Epithelial cell of esophagus (primary cell): ENCODE data around the gene RAB20.

Experiments used
- DNase-seq: peaks from one replicate; pipeline ENCODE4 v3.0.0; 2010; ENCODE audit warnings: low read depth
- H3K4me3 ChIP-seq: 2 replicates; pipeline ENCODE4 v1.5.1; 2011; ENCODE audit warnings: mild to moderate bottlenecking, low read length, control low read depth
- TF ChIP-seq, protein P1 (sequence below): IDR thresholded peaks from 2 replicates; pipeline ENCODE4 v1.5.1; 2011; ENCODE audit warnings: low read depth, mild to moderate bottlenecking, low read length, control low read depth, inconsistent platforms; ENCODE audit not compliant: insufficient read depth; ENCODE audit errors: missing control alignments

Gene RAB20

GRCh38 chr13:110566171-110566570 lies 4.6 kb upstream of the RAB20 start:
- H3K4me3 ChIP-seq: no peak overlapping the region
- TF ChIP-seq, protein P1, sequence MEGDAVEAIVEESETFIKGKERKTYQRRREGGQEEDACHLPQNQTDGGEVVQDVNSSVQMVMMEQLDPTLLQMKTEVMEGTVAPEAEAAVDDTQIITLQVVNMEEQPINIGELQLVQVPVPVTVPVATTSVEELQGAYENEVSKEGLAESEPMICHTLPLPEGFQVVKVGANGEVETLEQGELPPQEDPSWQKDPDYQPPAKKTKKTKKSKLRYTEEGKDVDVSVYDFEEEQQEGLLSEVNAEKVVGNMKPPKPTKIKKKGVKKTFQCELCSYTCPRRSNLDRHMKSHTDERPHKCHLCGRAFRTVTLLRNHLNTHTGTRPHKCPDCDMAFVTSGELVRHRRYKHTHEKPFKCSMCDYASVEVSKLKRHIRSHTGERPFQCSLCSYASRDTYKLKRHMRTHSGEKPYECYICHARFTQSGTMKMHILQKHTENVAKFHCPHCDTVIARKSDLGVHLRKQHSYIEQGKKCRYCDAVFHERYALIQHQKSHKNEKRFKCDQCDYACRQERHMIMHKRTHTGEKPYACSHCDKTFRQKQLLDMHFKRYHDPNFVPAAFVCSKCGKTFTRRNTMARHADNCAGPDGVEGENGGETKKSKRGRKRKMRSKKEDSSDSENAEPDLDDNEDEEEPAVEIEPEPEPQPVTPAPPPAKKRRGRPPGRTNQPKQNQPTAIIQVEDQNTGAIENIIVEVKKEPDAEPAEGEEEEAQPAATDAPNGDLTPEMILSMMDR: no peak
- no peak for DNase-seq

DNA sequence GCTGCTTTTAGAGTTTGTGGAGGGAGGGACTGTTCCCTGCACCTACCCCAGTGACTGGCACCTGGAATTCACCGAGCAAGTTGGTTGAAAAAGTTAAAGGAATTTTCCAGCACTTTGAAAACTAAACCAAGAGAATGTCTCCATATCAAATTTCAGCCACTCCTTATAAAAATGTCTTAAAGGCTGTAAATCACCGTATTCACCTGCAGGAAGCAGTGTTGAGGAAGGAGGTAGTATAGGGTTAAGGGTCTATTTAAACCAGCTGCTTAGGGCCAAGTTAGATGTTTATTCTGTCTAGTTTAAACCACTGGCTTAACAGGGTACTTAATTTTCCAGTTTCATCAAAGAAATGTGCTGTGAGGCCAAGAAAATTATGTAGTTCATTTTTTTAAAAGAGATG lies 3.8 kb upstream of the RAB20 start:
- DNase-seq: no peak
- TF ChIP-seq, protein P1: peak; percentile 29
- H3K4me3 ChIP-seq: no peak overlapping the region

GRCh38 chr13:110564472-110564985 lies 3.0 kb upstream of the RAB20 start:
- TF ChIP-seq, protein P1: no peak
- no peak for DNase-seq
- H3K4me3 ChIP-seq: no peak overlapping the region

GRCh38 chr13:110563463-110563774 lies 1.9 kb upstream of the RAB20 start:
- H3K4me3 ChIP-seq: no peak overlapping the region
- TF ChIP-seq, protein P1: no peak
- DNase-seq: no peak

DNA sequence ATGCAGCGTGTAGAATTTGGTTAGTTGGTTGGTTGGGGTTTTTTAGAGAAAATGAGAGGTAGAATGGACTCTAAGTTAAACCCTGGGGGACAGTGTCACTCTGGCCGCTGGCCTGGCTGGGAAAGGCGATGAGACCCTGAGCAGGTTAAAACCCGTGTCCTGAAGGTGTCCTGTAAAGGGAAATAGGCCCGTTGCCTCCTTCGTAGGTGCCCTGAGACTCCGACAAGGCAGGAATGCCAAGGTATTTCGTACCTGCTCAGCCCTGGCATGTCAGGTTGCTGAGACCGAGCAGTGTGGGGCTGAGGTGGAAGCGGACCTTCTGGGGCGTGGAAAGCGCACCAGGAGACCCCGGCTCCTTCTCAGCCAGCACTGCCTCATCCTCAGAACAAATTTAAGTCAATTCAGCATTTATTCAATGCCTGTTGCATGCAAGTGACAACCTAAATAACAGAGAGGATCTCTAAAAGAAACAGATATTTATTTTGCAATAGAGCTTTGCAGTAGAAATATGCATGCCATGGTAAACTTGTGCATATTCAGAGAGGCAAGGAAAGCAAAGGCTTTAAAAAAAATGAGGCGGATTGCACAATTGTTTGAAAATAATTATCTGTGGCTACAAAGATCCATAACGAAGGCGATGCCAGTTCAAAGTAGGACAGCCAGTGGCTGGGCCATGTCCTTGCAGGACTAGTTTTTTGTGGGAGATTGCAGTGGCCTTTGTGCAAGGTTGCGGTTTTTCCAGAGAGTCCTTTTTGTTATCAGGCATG lies 1.4 kb upstream of the RAB20 start:
- no peak for DNase-seq
- TF ChIP-seq, protein P1: no peak
- peak overlapping the region; percentile 75 for H3K4me3 ChIP-seq

DNA sequence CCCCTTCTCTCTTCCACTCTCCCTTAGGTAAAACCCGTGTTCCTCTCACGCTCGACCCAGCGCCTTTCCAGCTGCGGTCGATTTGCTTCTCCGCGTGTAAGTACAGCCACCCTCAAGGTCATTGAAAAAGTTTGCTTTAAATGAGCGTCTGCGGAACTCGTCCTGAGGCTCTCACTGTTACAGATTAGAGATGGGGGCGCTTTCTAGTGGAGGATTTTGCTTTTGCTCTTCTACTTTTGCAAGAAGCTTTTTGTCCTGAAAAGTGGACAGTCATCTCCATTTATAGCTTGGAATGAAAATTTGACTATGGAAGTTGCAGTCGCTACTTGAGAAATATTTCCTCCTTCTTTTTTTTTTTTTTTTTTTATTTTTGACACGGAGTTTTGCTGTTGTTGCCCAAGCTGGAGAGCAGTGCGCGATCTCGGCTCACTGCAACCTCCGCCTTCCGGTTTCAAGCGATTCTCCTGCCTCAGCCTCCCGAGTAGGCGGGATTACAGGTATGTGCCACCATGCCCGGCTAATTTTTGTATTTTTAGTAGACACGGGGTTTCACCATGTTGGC lies 595 bp upstream of the RAB20 start:
- TF ChIP-seq, protein P1: no peak
- peak overlapping the region; percentile 75 for H3K4me3 ChIP-seq
- DNase-seq: no peak
